H9 (cell line): Measurements from ENCODE around the gene DEPDC5. TPM values are rescaled to one million over a fixed set of nuclear protein-coding genes. Genes with fewer than 3 reads are reported as not detected.
A peak's percentile ranks its signal among the peaks of the same experiment; 100 is the strongest.

Experiments
- DNase-seq: peaks from one replicate; pipeline ENCODE4 v3.0.0-alpha.2; 2017
- H2AFZ ChIP-seq: one replicate; pipeline ENCODE4 v1.6.1; 2013; ENCODE audit warnings: mild to moderate bottlenecking, low read length, control low read depth, moderate library complexity
- H2AK5ac ChIP-seq: 2 replicates; pipeline ENCODE4 v1.6.1; 2013; ENCODE audit warnings: low read length, control low read depth, mixed read lengths; ENCODE audit not compliant: insufficient read length
- H2BK120ac ChIP-seq: one replicate; pipeline ENCODE4 v1.6.1; 2013; ENCODE audit warnings: low read depth, mild to moderate bottlenecking, low read length, control low read depth, inconsistent platforms; ENCODE audit not compliant: poor library complexity, severe bottlenecking
- H2BK12ac ChIP-seq: 2 replicates; pipeline ENCODE4 v1.6.1; 2013; ENCODE audit warnings: low read length, control low read depth, mixed read lengths, low read depth; ENCODE audit not compliant: insufficient read length
- H2BK15ac ChIP-seq: 2 replicates; pipeline ENCODE4 v1.6.1; 2013; ENCODE audit warnings: low read depth, low read length, control low read depth
- H2BK20ac ChIP-seq: one replicate; pipeline ENCODE4 v1.6.1; 2013; ENCODE audit warnings: low read depth, mild to moderate bottlenecking, low read length, control low read depth, inconsistent platforms; ENCODE audit not compliant: poor library complexity, severe bottlenecking
- H2BK5ac ChIP-seq: 2 replicates; pipeline ENCODE4 v1.6.1; 2013; ENCODE audit warnings: low read length, control low read depth, mixed read lengths; ENCODE audit not compliant: insufficient read length
- H3K14ac ChIP-seq: 2 replicates; pipeline ENCODE4 v1.6.1; 2013; ENCODE audit warnings: low read length, control low read depth; ENCODE audit not compliant: insufficient read depth
- H3K18ac ChIP-seq: 2 replicates; pipeline ENCODE4 v1.6.1; 2013; ENCODE audit warnings: low read depth, mild to moderate bottlenecking, mixed read lengths, low read length, control low read depth; ENCODE audit not compliant: insufficient read length
- H3K23ac ChIP-seq: 2 replicates; pipeline ENCODE4 v1.6.1; 2013; ENCODE audit warnings: low read length, control low read depth, mixed read lengths, low read depth; ENCODE audit not compliant: insufficient read length
- H3K23me2 ChIP-seq: 2 replicates; pipeline ENCODE4 v1.6.1; 2013; ENCODE audit warnings: low read depth, mild to moderate bottlenecking, mixed read lengths, low read length, control low read depth; ENCODE audit not compliant: insufficient read length, poor library complexity, severe bottlenecking
- H3K27ac ChIP-seq: 2 replicates; pipeline ENCODE4 v1.5.1; 2013; ENCODE audit warnings: low read length, control low read depth, mixed read lengths, low read depth; ENCODE audit not compliant: insufficient read length
- H3K27me3 ChIP-seq: 2 replicates; pipeline ENCODE4 v1.6.1; 2013; ENCODE audit warnings: low read length, control low read depth, inconsistent platforms; ENCODE audit not compliant: insufficient read depth
- H3K4ac ChIP-seq: 2 replicates; pipeline ENCODE4 v1.6.1; 2013; ENCODE audit warnings: low read depth, mild to moderate bottlenecking, control low read depth, inconsistent platforms, low read length, moderate library complexity
- H3K4me1 ChIP-seq: 2 replicates; pipeline ENCODE4 v1.6.1; 2013; ENCODE audit warnings: low read length, control low read depth, inconsistent platforms; ENCODE audit not compliant: insufficient read depth
- H3K4me2 ChIP-seq: 2 replicates; pipeline ENCODE4 v1.6.1; 2013; ENCODE audit warnings: low read length, control low read depth, mixed read lengths; ENCODE audit not compliant: insufficient read length, insufficient read depth
- H3K56ac ChIP-seq: 2 replicates; pipeline ENCODE4 v1.6.1; 2013; ENCODE audit warnings: low read depth, mild to moderate bottlenecking, mixed read lengths, low read length, control low read depth; ENCODE audit not compliant: insufficient read length
- H3K79me1 ChIP-seq: 2 replicates; pipeline ENCODE4 v1.6.1; 2013; ENCODE audit warnings: low read depth, mild to moderate bottlenecking, moderate library complexity, low read length, control low read depth, inconsistent platforms; ENCODE audit not compliant: insufficient read depth, poor library complexity, severe bottlenecking
- H3K79me2 ChIP-seq: 2 replicates; pipeline ENCODE4 v1.6.1; 2013; ENCODE audit warnings: low read length, control low read depth, inconsistent platforms; ENCODE audit not compliant: insufficient read depth
- H3K9ac ChIP-seq: 2 replicates; pipeline ENCODE4 v1.6.1; 2013; ENCODE audit warnings: low read length, control low read depth, mixed read lengths; ENCODE audit not compliant: insufficient read length; ENCODE audit errors: extremely low read depth
- H3K9me3 ChIP-seq: one replicate; pipeline ENCODE4 v1.6.1; 2013; ENCODE audit warnings: low read depth, low read length, inconsistent platforms; ENCODE audit not compliant: control insufficient read depth
- H3T11ph ChIP-seq: one replicate; pipeline ENCODE4 v1.6.1; 2013; ENCODE audit warnings: mild to moderate bottlenecking, low read length, control low read depth, inconsistent platforms
- H4K20me1 ChIP-seq: one replicate; pipeline ENCODE4 v1.6.1; 2013; ENCODE audit not compliant: control insufficient read depth, insufficient read length, insufficient read depth
- H4K5ac ChIP-seq: 2 replicates; pipeline ENCODE4 v1.6.1; 2013; ENCODE audit warnings: low read depth, mild to moderate bottlenecking, mixed read lengths, low read length, control low read depth; ENCODE audit not compliant: insufficient read length
- H4K8ac ChIP-seq: replicated peaks from 2 replicates; pipeline ENCODE4 v1.6.1; 2013; ENCODE audit warnings: low read length, control low read depth, mixed read lengths, low read depth; ENCODE audit not compliant: insufficient read length
- H4K91ac ChIP-seq: 2 replicates; pipeline ENCODE4 v1.6.1; 2013; ENCODE audit warnings: low read depth, mild to moderate bottlenecking, moderate library complexity, mixed read lengths, low read length, control low read depth; ENCODE audit not compliant: insufficient read length
- H3K27ac Mint-ChIP-seq, 3 experiments: 2 replicates in 2 of 3; 3 replicates in 1 of 3; pipeline ENCODE4 v1.8.0; 2020 to 2021; ENCODE audit warnings: mixed read lengths in 3 of 3, mild to moderate bottlenecking in 1 of 3, moderate library complexity in 1 of 3
- H3K27me3 Mint-ChIP-seq: 2 replicates; pipeline ENCODE4 v1.8.0; 2021; ENCODE audit warnings: low read depth, mild to moderate bottlenecking, moderate library complexity, mixed read lengths
- H3K36me3 Mint-ChIP-seq, 3 experiments: 2 replicates in 2 of 3; 3 replicates in 1 of 3; pipeline ENCODE4 v1.8.0; 2020 to 2021; ENCODE audit warnings: low read depth in 3 of 3, mixed read lengths in 3 of 3; ENCODE audit not compliant: insufficient read depth in 1 of 3
- H3K4me1 Mint-ChIP-seq, 2 experiments: 2 replicates each; pipeline ENCODE4 v1.8.0; 2020; ENCODE audit warnings: mixed read lengths in 2 of 2
- H3K4me3 Mint-ChIP-seq, 2 experiments: 2 replicates in 1 of 2; 3 replicates in 1 of 2; pipeline ENCODE4 v1.8.0; 2020 to 2021; ENCODE audit warnings: mild to moderate bottlenecking in 2 of 2, mixed read lengths in 2 of 2, moderate library complexity in 1 of 2
- H3K9me3 Mint-ChIP-seq, 2 experiments: 2 replicates in 1 of 2; 3 replicates in 1 of 2; pipeline ENCODE4 v1.8.0; 2020; ENCODE audit warnings: mild to moderate bottlenecking in 2 of 2, mixed read lengths in 2 of 2, moderate library complexity in 1 of 2
- WGBS: extraction: QIAGEN DNeasy Blood & Tissue Kit; methylation state at CpG from one replicate; pipeline ENCODE4 v1.1.7; 2013; ENCODE audit warnings: missing lambda C conversion rate, low lambda C conversion rate, mixed read lengths; ENCODE audit not compliant: insufficient read length; ENCODE audit errors: extremely low coverage; 5-methylcytosine and 5-hydroxymethylcytosine counted together
- total RNA-seq: library from RNA; stranded (reverse); gene quantifications from 2 replicates; pipeline ENCODE4 v1.2.1, GENCODE V29; 2021
- TF ChIP-seq, protein P1 (sequence below): fragments of 200-600 bp; sonication (generic); conservative IDR thresholded peaks from 3 replicates; pipeline ENCODE4 v1.8.0; 2021; ENCODE audit warnings: antibody characterized with exemption, mild to moderate bottlenecking

DEPDC5 gene
- total RNA-seq, 1 experiment from 2014 or later = 29.2 TPM

DNA sequence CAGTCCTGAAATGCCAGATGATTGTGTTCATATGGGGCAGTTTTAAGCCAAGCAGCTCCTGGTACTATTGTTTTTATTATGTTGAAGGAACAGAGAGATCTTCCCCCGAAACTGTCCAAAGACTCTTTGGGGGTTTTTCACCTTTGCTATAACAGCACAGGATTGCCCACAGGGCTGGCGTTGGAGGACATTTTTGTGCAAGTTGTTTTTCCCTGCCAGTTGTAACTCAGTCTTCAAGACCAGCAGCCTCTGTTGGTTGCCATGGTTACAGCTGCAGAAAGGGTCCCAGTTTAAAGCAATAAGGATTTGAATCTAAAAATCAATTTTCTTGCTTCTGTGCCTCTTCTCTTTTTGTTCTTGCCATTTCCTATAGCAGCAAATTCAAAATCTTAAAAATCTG is 145.1 kb downstream of the DEPDC5 start:
- no peak overlapping the region for H2BK20ac ChIP-seq
- DNase-seq = no peak
- no peak overlapping the region for H2BK15ac ChIP-seq
- no peak overlapping the region for H2BK5ac ChIP-seq
- no peak overlapping the region for H4K8ac ChIP-seq
- no peaks in the 10 kb centered on the region for H3K27me3 ChIP-seq
- Mint-ChIP-seq H3K4me3 (no peak overlapping the region), H3K4me1 (peaks cover 9 to 23% of the 10 kb centered on the region in 2 experiments; a peak in 3 of 4 replicates), H3K36me3 (peaks cover 2 to 16% (median 10%) of the 10 kb centered on the region in 3 experiments; a peak in 6 of 7 replicates), H3K27ac (peak overlapping the region in 2 of 3 experiments; percentile 40 to 89; a peak in 1 of 7 replicates), H3K27me3 (no peaks in the 10 kb centered on the region), H3K9me3 (no peaks in the 10 kb centered on the region)
- no peaks in the 10 kb centered on the region for H4K20me1 ChIP-seq
- H3K9ac ChIP-seq = no peak overlapping the region
- no peak overlapping the region for H4K5ac ChIP-seq
- no peak overlapping the region for H2BK120ac ChIP-seq
- no peaks in the 10 kb centered on the region for H3K79me2 ChIP-seq
- H3K9me3 ChIP-seq = no peaks in the 10 kb centered on the region
- peaks cover 5% of the 10 kb centered on the region; the same call in 1 of the 2 replicates for H3K4me1 ChIP-seq
- H3K14ac ChIP-seq = no peak overlapping the region
- no peak overlapping the region for H3K56ac ChIP-seq
- no peaks in the 10 kb centered on the region for H3K23me2 ChIP-seq
- no peak overlapping the region for H4K91ac ChIP-seq
- TF ChIP-seq, protein P1, sequence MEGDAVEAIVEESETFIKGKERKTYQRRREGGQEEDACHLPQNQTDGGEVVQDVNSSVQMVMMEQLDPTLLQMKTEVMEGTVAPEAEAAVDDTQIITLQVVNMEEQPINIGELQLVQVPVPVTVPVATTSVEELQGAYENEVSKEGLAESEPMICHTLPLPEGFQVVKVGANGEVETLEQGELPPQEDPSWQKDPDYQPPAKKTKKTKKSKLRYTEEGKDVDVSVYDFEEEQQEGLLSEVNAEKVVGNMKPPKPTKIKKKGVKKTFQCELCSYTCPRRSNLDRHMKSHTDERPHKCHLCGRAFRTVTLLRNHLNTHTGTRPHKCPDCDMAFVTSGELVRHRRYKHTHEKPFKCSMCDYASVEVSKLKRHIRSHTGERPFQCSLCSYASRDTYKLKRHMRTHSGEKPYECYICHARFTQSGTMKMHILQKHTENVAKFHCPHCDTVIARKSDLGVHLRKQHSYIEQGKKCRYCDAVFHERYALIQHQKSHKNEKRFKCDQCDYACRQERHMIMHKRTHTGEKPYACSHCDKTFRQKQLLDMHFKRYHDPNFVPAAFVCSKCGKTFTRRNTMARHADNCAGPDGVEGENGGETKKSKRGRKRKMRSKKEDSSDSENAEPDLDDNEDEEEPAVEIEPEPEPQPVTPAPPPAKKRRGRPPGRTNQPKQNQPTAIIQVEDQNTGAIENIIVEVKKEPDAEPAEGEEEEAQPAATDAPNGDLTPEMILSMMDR = no peak
- H2AFZ ChIP-seq = no peak overlapping the region
- H3K27ac ChIP-seq = no peak overlapping the region
- no peak overlapping the region for H3T11ph ChIP-seq
- no peaks in the 10 kb centered on the region for H3K79me1 ChIP-seq
- H3K4me2 ChIP-seq = no peak overlapping the region
- H2BK12ac ChIP-seq = no peak overlapping the region
- no CpG with 5 or more reads among the region's 2 CpGs for WGBS
- H2AK5ac ChIP-seq = no peak overlapping the region
- no peak overlapping the region for H3K4ac ChIP-seq
- no peak overlapping the region for H3K18ac ChIP-seq
- no peak overlapping the region for H3K23ac ChIP-seq
